Islet precursor cell (in vitro differentiated cells): ENCODE results near the gene PDGFC.

ENCODE experiments used
- DNase-seq: peaks from one replicate; pipeline ENCODE4 v3.0.0-alpha.2; 2018

PDGFC gene

GRCh38 chr4:156778606-156779005, 193.0 kb downstream of the PDGFC start:
- no peak for DNase-seq

GRCh38 chr4:156778093-156778492, 193.5 kb downstream of the PDGFC start:
- DNase-seq: no peak

GRCh38 chr4:156775813-156776212, 195.8 kb downstream of the PDGFC start:
- DNase-seq: no peak

- peak; percentile 59 for DNase-seq
Measured at GRCh38 chr4:156774422-156774821, 197.2 kb downstream of the PDGFC start.

GRCh38 chr4:156773648-156774357, 197.8 kb downstream of the PDGFC start:
- DNase-seq: no peak

GRCh38 chr4:156771171-156771837, 200.3 kb downstream of the PDGFC start:
- peak; percentile 61 for DNase-seq

- no peak for DNase-seq
Measured at GRCh38 chr4:156770140-156770539, 201.5 kb downstream of the PDGFC start.

- DNase-seq: no peak
Measured at GRCh38 chr4:156767911-156768415, 203.6 kb downstream of the PDGFC start.

GRCh38 chr4:156766846-156767245, 204.8 kb downstream of the PDGFC start:
- DNase-seq: no peak

GRCh38 chr4:156765277-156765676, 206.3 kb downstream of the PDGFC start:
- DNase-seq: no peak

GRCh38 chr4:156764846-156765245, 206.8 kb downstream of the PDGFC start:
- no peak for DNase-seq

GRCh38 chr4:156764145-156764544, 207.5 kb downstream of the PDGFC start:
- no peak for DNase-seq

GRCh38 chr4:156763511-156763910, 208.1 kb downstream of the PDGFC start:
- DNase-seq: no peak

- peak; percentile 63 for DNase-seq
Measured at GRCh38 chr4:156762851-156763250, 208.7 kb downstream of the PDGFC start.

- DNase-seq: no peak
Measured at GRCh38 chr4:156756118-156756517, 215.5 kb downstream of the PDGFC start.

GRCh38 chr4:156754832-156755570, 216.6 kb downstream of the PDGFC start:
- no peak for DNase-seq

GRCh38 chr4:156751486-156751885, 220.1 kb downstream of the PDGFC start:
- no peak for DNase-seq

GRCh38 chr4:156749426-156750403, 221.9 kb downstream of the PDGFC start:
- DNase-seq: no peak

- DNase-seq: no peak
Measured at GRCh38 chr4:156746111-156746510, 225.5 kb downstream of the PDGFC start.

- DNase-seq: no peak
Measured at GRCh38 chr4:156738766-156739165, 232.8 kb downstream of the PDGFC start.

- no peak for DNase-seq
Measured at GRCh38 chr4:156734965-156735895, 236.4 kb downstream of the PDGFC start.
